ENCODE results near the gene PER2. TPM values are rescaled to one million over a fixed set of nuclear protein-coding genes. Genes with fewer than 3 reads are reported as not detected.
"Not testable (repeated sequence)": the region's sequence is repeated elsewhere in the genome, so short reads cannot be mapped to it uniquely, and the experiment has no call there.

The PER2 gene
- total RNA-seq, 1 donor from 2014 or later: 3.8 TPM

- Mint-ChIP-seq H3K27me3 (ENCODE audit: unreplicated experiment) (peaks cover 4% of the 10 kb centered on the region), H3K4me3 (ENCODE audit: unreplicated experiment) (peak within 1 kb of the TSS; percentile 87), H3K9me3 (ENCODE audit: unreplicated experiment) (peaks cover 2% of the 10 kb centered on the region), H3K36me3 (ENCODE audit: unreplicated experiment) (no peaks in the 10 kb centered on the region), H3K4me1 (ENCODE audit: low read depth, unreplicated experiment) (peaks cover 7% of the 10 kb centered on the region), H3K27ac (ENCODE audit: unreplicated experiment) (no peak within 1 kb of the TSS)
- DNase-seq: peak; percentile 93
- TF ChIP-seq CTCF (IDR thresholded peaks at IDR 0.05; ENCODE audit: partially characterized antibody, unreplicated experiment): no peak
These were observed 31.8 kb upstream of the PER2 start, which contains the start of gene TRAF3IP1 for GRCh38 chr2:238320246-238320647. TSS of gene TRAF3IP1 (plus strand) at chr2:238320518. CDS start at chr2:238320663, 145 bp downstream.

GRCh38 chr2:238315031-238315595 is 26.7 kb upstream of the PER2 start:
- Mint-ChIP-seq H3K27me3 (ENCODE audit: unreplicated experiment) (peaks cover 4% of the 10 kb centered on the region), H3K4me3 (ENCODE audit: unreplicated experiment) (no peak overlapping the region), H3K9me3 (ENCODE audit: unreplicated experiment) (peaks cover 4% of the 10 kb centered on the region), H3K4me1 (ENCODE audit: low read depth, unreplicated experiment) (peaks cover 3% of the 10 kb centered on the region), H3K36me3 (ENCODE audit: unreplicated experiment) (no peaks in the 10 kb centered on the region), H3K27ac (ENCODE audit: unreplicated experiment) (no peak overlapping the region)
- TF ChIP-seq CTCF (IDR thresholded peaks at IDR 0.05; ENCODE audit: partially characterized antibody, unreplicated experiment): no peak
- no peak for DNase-seq

GRCh38 chr2:238314576-238314975 is 26.2 kb upstream of the PER2 start:
- Mint-ChIP-seq H3K4me3 (ENCODE audit: unreplicated experiment) (no peak overlapping the region), H3K9me3 (ENCODE audit: unreplicated experiment) (peaks cover 4% of the 10 kb centered on the region), H3K27me3 (ENCODE audit: unreplicated experiment) (peaks cover 4% of the 10 kb centered on the region), H3K36me3 (ENCODE audit: unreplicated experiment) (no peaks in the 10 kb centered on the region), H3K4me1 (ENCODE audit: low read depth, unreplicated experiment) (no peaks in the 10 kb centered on the region), H3K27ac (ENCODE audit: unreplicated experiment) (no peak overlapping the region)
- no peak for TF ChIP-seq CTCF (IDR thresholded peaks at IDR 0.05; ENCODE audit: partially characterized antibody, unreplicated experiment)
- no peak for DNase-seq

- no peaks in the 10 kb centered on the region for H3K27me3 Mint-ChIP-seq (ENCODE audit: unreplicated experiment)
- H3K9me3 Mint-ChIP-seq (ENCODE audit: unreplicated experiment): peaks cover 6% of the 10 kb centered on the region
- DNase-seq: no peak
- no peak overlapping the region for H3K4me3 Mint-ChIP-seq (ENCODE audit: unreplicated experiment)
- TF ChIP-seq CTCF (IDR thresholded peaks at IDR 0.05; ENCODE audit: partially characterized antibody, unreplicated experiment): no peak
- H3K4me1 Mint-ChIP-seq (ENCODE audit: low read depth, unreplicated experiment): no peaks in the 10 kb centered on the region
- H3K27ac Mint-ChIP-seq (ENCODE audit: unreplicated experiment): no peak overlapping the region
- no peaks in the 10 kb centered on the region for H3K36me3 Mint-ChIP-seq (ENCODE audit: unreplicated experiment)
These were observed 25.6 kb upstream of the PER2 start for GRCh38 chr2:238313991-238314350.

- DNase-seq: no peak
- H3K4me1 Mint-ChIP-seq (ENCODE audit: low read depth, unreplicated experiment): no peaks in the 10 kb centered on the region
- peaks cover 6% of the 10 kb centered on the region for H3K9me3 Mint-ChIP-seq (ENCODE audit: unreplicated experiment)
These were observed 25.0 kb upstream of the PER2 start for GRCh38 chr2:238313289-238313990.

GRCh38 chr2:238310721-238311120 is 22.3 kb upstream of the PER2 start:
- H3K4me1 Mint-ChIP-seq (ENCODE audit: low read depth, unreplicated experiment); H3K27me3 Mint-ChIP-seq (ENCODE audit: unreplicated experiment); DNase-seq; H3K27ac Mint-ChIP-seq (ENCODE audit: unreplicated experiment); H3K36me3 Mint-ChIP-seq (ENCODE audit: unreplicated experiment); H3K4me3 Mint-ChIP-seq (ENCODE audit: unreplicated experiment); H3K9me3 Mint-ChIP-seq (ENCODE audit: unreplicated experiment): not testable (repeated sequence)

More at GRCh38 chr2:238313289-238313990, 25.0 kb upstream of the PER2 start:
- no peak for TF ChIP-seq CTCF (IDR thresholded peaks at IDR 0.05; ENCODE audit: partially characterized antibody, unreplicated experiment)
- no peak overlapping the region for H3K4me3 Mint-ChIP-seq (ENCODE audit: unreplicated experiment)
- H3K36me3 Mint-ChIP-seq (ENCODE audit: unreplicated experiment): no peaks in the 10 kb centered on the region
- H3K27ac Mint-ChIP-seq (ENCODE audit: unreplicated experiment): no peak overlapping the region
- H3K27me3 Mint-ChIP-seq (ENCODE audit: unreplicated experiment): no peaks in the 10 kb centered on the region
